GM12865 (cell line): ENCODE data around the gene MME.
"Not testable (repeated sequence)": the region's sequence is repeated elsewhere in the genome, so short reads cannot be mapped to it uniquely, and the experiment has no call there.

Source experiments
- DNase-seq: peaks from one replicate; pipeline ENCODE4 v3.0.0; 2010; ENCODE audit warnings: low read depth
- H3K4me3 ChIP-seq: 2 replicates; pipeline ENCODE4 v1.5.1; 2011; ENCODE audit warnings: mild to moderate bottlenecking, low read depth, low read length, control low read depth
- CTCF ChIP-seq: IDR thresholded peaks from 2 replicates; pipeline ENCODE4 v1.5.1; 2011; ENCODE audit warnings: low read length, control low read depth, low read depth, inconsistent platforms; ENCODE audit not compliant: insufficient read depth; ENCODE audit errors: missing control alignments

Gene MME

GRCh38 chr3:155110022-155110421 is 29.9 kb downstream of the MME start:
- H3K4me3 ChIP-seq, result no peak overlapping the region
- TF ChIP-seq CTCF, result no peak
- DNase-seq, result no peak

- H3K4me3 ChIP-seq, result no peak overlapping the region
- DNase-seq, result no peak
- no peak for TF ChIP-seq CTCF
Observed at GRCh38 chr3:155110996-155111901, 31.1 kb downstream of the MME start.

- H3K4me3 ChIP-seq, result no peak overlapping the region
- DNase-seq, result no peak
- no peak for TF ChIP-seq CTCF
Observed at GRCh38 chr3:155111971-155112370, 31.9 kb downstream of the MME start.

- H3K4me3 ChIP-seq, result no peak overlapping the region
- no peak for TF ChIP-seq CTCF
- DNase-seq, result no peak
Observed at GRCh38 chr3:155112661-155113389, 32.7 kb downstream of the MME start.

- DNase-seq, H3K4me3 ChIP-seq: not testable (repeated sequence)
Observed at GRCh38 chr3:155124745-155125144, 44.6 kb downstream of the MME start.

GRCh38 chr3:155129396-155129795 is 49.3 kb downstream of the MME start:
- TF ChIP-seq CTCF, result no peak
- DNase-seq, result no peak

GRCh38 chr3:155130001-155130400 is 49.9 kb downstream of the MME start:
- no peak for DNase-seq
- TF ChIP-seq CTCF, result no peak
- no peak overlapping the region for H3K4me3 ChIP-seq

More at GRCh38 chr3:155129396-155129795, 49.3 kb downstream of the MME start:
- no peak overlapping the region for H3K4me3 ChIP-seq
